Fibroblast of skin of right biceps (primary cell): ENCODE data around the gene CABP1.
"Not testable (repeated sequence)": the region's sequence is repeated elsewhere in the genome, so short reads cannot be mapped to it uniquely, and the experiment has no call there.

Source experiments
- DNase-seq: peaks from one replicate; pipeline ENCODE4 v3.0.0-alpha.2; 2013

The CABP1 gene

GRCh38 chr12:120668868-120669840 is 28.7 kb downstream of the CABP1 start:
- DNase-seq, result no peak

- not testable (repeated sequence) for DNase-seq
Observed at GRCh38 chr12:120670237-120670636, 29.8 kb downstream of the CABP1 start.

- DNase-seq, result no peak
Observed at GRCh38 chr12:120670667-120671066, 30.2 kb downstream of the CABP1 start.

- DNase-seq, result no peak
Observed at GRCh38 chr12:120674097-120674636, 33.7 kb downstream of the CABP1 start.

GRCh38 chr12:120677765-120678473 is 37.5 kb downstream of the CABP1 start:
- DNase-seq, result peak; percentile 51

GRCh38 chr12:120678572-120678971 is 38.1 kb downstream of the CABP1 start:
- peak; percentile 40 for DNase-seq

GRCh38 chr12:120680165-120680738 is 39.8 kb downstream of the CABP1 start:
- no peak for DNase-seq

GRCh38 chr12:120684523-120684932 is 44.1 kb downstream of the CABP1 start:
- DNase-seq, result peak; percentile 21

GRCh38 chr12:120685522-120685921 is 45.1 kb downstream of the CABP1 start:
- no peak for DNase-seq

GRCh38 chr12:120686151-120686689 is 45.8 kb downstream of the CABP1 start:
- DNase-seq, result peak; percentile 98

GRCh38 chr12:120686690-120687577 is 46.5 kb downstream of the CABP1 start, which contains the start of gene MLEC:
TSS of gene MLEC (plus strand) at chr12:120687149. CDS start at chr12:120687297, 148 bp downstream.
- DNase-seq, result peak; percentile 99

GRCh38 chr12:120687578-120688289 is 47.3 kb downstream of the CABP1 start:
- peak; percentile 21 for DNase-seq

GRCh38 chr12:120688527-120689071 is 48.2 kb downstream of the CABP1 start:
- peak; percentile 26 for DNase-seq

GRCh38 chr12:120689397-120690082 is 49.1 kb downstream of the CABP1 start:
- DNase-seq, result no peak

- DNase-seq, result no peak
Observed at GRCh38 chr12:120690083-120690450, 49.6 kb downstream of the CABP1 start.

GRCh38 chr12:120690978-120691377 is 50.6 kb downstream of the CABP1 start:
- no peak for DNase-seq

GRCh38 chr12:120692524-120693033 is 52.2 kb downstream of the CABP1 start:
- DNase-seq, result peak; percentile 50

- no peak for DNase-seq
Observed at GRCh38 chr12:120693848-120694247, 53.4 kb downstream of the CABP1 start.

- DNase-seq, result no peak
Observed at GRCh38 chr12:120696626-120697025, 56.2 kb downstream of the CABP1 start.

GRCh38 chr12:120697344-120697743 is 56.9 kb downstream of the CABP1 start:
- no peak for DNase-seq
